HG03064 (cell line): ENCODE data around the gene PCOLCE2.
"Not testable (repeated sequence)": the region's sequence is repeated elsewhere in the genome, so short reads cannot be mapped to it uniquely, and the experiment has no call there.

Source experiments
- ATAC-seq: cut with Tn5 transposase; IDR thresholded peaks from one replicate; pipeline ENCODE4 v1.9.1; 2021; ENCODE audit warnings: low read depth; ENCODE audit not compliant: unreplicated experiment

PCOLCE2 gene

GRCh38 chr3:142875099-142875498 lies 13.8 kb downstream of the PCOLCE2 start:
- ATAC-seq: no peak

- not testable (repeated sequence) for ATAC-seq
Measured at GRCh38 chr3:142868382-142868781, 20.5 kb downstream of the PCOLCE2 start.

GRCh38 chr3:142866841-142867631 lies 21.8 kb downstream of the PCOLCE2 start:
- ATAC-seq: no peak

- ATAC-seq: no peak
Measured at GRCh38 chr3:142863930-142864920, 24.7 kb downstream of the PCOLCE2 start.

GRCh38 chr3:142863010-142863817 lies 25.7 kb downstream of the PCOLCE2 start:
- no peak for ATAC-seq

GRCh38 chr3:142861926-142862325 lies 27.0 kb downstream of the PCOLCE2 start:
- no peak for ATAC-seq

- ATAC-seq: no peak
Measured at GRCh38 chr3:142858043-142858442, 30.8 kb downstream of the PCOLCE2 start.

- no peak for ATAC-seq
Measured at GRCh38 chr3:142857056-142857455, 31.8 kb downstream of the PCOLCE2 start.

- ATAC-seq: no peak
Measured at GRCh38 chr3:142853270-142854168, 35.4 kb downstream of the PCOLCE2 start.

GRCh38 chr3:142852009-142852408 lies 36.9 kb downstream of the PCOLCE2 start:
- ATAC-seq: no peak

- ATAC-seq: no peak
Measured at GRCh38 chr3:142850395-142851023, 38.4 kb downstream of the PCOLCE2 start.

GRCh38 chr3:142849148-142849547 lies 39.7 kb downstream of the PCOLCE2 start:
- no peak for ATAC-seq

GRCh38 chr3:142846779-142847577 lies 41.9 kb downstream of the PCOLCE2 start:
- no peak for ATAC-seq

GRCh38 chr3:142844339-142844977 lies 44.4 kb downstream of the PCOLCE2 start:
- ATAC-seq: no peak

- ATAC-seq: no peak
Measured at GRCh38 chr3:142839831-142840230, 49.1 kb downstream of the PCOLCE2 start.

- no peak for ATAC-seq
Measured at GRCh38 chr3:142837526-142837925, 51.4 kb downstream of the PCOLCE2 start.

- peak; percentile 97 for ATAC-seq
Measured at GRCh38 chr3:142828703-142829305, 60.1 kb downstream of the PCOLCE2 start.
